HG03139 (cell line): ENCODE results near the gene EYA3.

Experiments used
- ATAC-seq: cut with Tn5 transposase; IDR thresholded peaks from one replicate; pipeline ENCODE4 v1.9.1; 2021; ENCODE audit not compliant: unreplicated experiment

The EYA3 gene, protein sequence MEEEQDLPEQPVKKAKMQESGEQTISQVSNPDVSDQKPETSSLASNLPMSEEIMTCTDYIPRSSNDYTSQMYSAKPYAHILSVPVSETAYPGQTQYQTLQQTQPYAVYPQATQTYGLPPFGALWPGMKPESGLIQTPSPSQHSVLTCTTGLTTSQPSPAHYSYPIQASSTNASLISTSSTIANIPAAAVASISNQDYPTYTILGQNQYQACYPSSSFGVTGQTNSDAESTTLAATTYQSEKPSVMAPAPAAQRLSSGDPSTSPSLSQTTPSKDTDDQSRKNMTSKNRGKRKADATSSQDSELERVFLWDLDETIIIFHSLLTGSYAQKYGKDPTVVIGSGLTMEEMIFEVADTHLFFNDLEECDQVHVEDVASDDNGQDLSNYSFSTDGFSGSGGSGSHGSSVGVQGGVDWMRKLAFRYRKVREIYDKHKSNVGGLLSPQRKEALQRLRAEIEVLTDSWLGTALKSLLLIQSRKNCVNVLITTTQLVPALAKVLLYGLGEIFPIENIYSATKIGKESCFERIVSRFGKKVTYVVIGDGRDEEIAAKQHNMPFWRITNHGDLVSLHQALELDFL

DNA sequence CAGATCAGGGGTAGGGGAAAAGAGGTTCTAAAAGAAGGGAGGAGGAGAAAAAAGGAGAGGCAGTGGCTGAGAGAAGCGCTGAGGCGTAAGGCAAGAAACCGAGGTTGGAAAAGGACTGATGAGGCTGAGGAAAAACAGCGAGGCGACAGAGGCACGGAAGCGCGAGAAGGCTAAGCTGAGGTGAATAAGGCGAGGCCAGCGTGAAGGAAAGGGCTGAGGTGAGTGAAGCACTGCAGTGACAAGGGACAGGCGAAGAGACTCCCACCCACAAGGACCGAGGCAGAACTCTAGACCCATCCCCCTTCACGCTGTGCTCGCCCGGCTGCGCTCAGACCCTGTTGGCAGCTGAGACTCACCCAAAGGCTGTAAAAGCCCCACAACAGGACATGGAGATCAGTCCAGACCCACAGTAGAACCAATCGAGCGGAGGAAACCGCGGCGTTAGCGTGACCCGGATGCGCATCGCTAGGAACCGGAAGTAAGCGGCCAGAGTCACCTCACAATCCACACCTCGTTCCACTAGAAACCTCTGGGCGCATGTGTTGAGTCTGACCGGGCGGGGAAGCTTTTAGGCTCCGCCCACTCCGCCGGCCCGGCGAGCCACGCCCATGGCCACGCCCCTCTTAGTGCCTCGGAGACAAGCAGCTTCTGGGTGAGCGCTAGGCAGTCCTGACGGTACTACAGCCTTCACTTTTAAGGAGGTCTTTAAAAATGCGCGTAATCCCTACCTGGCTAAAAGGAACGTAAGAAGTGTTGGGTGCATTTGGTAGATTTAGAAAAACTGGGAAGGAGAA is at the start of gene EYA3:
Gene EYA3, minus strand, starts transcription at position 443 of the 794 bp plus-strand sequence. CDS start 30,584 bp downstream, outside the sequence.
- peak; percentile 90 for ATAC-seq

DNA sequence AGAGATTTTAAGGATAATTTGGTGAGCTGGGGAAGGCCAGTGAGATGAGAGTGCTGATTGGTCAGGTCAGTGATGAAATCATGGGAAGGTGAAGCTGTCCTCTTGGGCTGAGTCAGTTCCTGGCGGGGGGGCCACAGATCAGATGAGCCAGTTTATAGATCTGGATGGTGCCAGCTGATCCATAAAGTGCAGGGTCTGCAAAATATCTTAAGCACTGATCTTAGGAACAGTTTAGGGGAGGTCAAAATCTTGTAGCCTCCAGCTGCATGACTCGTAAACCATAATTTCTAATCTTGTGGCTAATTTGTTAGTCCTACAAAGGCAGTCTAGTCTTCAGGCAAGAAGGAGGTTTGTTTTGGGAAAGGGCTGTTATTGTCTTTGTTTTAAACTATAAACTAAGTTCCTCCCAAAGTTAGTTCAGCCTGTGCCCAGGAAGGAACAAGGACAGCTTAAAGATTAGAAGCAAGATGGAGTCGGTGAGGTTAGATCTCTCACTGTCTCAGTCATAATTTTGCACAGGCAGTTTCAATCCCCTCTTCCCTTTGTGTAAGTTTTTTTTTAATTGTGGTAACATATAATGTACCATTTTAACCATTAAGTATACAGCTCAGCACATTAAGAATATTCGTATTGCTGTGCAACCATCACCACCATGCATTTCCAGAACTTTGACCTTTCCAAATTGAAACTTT is 48.7 kb upstream of the EYA3 start:
- ATAC-seq = no peak

DNA sequence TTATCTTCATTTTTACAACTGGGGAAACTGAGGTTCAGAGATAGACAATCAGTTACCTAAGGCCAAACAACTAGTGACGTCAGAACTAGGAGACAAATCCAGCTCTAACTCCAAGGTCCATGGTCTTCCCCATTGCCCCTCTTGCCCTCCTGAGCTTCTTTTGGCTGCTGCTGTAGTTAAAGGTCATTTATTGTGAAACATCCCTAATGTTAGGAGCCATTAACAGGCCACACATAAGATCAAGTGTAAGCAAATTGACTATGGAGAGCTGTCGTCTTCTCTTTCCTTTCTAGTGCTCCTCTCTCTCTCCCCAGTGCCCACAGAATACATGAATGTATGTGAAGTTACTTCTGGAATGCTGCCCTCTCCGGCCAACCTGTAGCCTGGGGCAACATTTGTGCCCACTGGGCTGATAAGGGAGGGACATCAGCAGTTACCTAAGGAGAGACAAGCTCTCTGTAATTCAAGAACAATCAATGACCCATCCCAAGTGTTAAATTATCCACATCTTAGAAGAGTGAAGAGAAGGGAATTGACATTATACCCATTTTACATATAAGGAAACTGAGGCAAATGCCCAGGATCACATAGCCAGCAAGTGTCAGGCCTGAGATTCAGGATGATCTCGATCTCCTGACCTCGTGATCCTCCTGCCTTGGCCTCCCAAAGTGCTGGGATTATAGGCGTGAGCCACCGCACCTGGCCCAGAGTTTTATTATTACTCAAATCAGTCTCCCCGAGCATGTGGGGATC is 47.9 kb upstream of the EYA3 start:
- no peak for ATAC-seq

DNA sequence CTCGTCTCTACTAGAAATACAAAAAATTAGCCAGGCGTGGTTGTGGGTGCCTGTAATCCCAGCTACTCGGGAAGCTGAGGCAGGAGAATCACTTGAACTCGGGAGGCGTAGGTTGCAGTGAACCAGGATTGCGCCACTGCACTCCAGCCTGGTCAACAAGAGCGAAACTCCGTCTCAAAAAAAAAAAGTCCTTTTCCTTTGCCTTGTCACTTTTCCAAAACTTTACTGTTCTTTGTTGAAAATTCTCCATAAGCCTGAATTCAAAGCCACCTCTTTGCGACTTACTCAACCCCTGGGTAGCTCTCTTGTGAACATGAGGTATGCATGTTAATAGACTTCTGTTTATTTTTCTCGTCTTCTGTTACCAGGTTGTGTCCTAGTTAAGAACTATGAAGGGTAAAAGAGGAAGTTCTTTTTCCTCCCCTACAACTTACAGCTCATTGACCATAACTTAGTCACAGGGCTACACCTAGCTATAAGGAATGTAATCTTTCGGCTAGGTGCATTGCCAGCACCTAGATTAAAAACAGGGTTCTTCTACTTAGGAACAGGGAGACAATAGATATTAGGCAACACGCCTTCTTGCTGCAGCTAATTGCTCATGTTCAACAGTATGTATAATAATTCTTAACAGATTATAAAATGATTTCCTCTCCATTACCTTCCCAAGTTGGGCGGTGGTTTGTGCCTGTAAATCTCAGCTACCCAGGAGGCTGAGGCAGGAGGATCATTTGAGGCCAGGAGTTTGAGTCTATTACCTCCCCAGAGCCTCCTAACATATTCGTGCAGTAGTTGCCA is 47.2 kb upstream of the EYA3 start:
- ATAC-seq = no peak

DNA sequence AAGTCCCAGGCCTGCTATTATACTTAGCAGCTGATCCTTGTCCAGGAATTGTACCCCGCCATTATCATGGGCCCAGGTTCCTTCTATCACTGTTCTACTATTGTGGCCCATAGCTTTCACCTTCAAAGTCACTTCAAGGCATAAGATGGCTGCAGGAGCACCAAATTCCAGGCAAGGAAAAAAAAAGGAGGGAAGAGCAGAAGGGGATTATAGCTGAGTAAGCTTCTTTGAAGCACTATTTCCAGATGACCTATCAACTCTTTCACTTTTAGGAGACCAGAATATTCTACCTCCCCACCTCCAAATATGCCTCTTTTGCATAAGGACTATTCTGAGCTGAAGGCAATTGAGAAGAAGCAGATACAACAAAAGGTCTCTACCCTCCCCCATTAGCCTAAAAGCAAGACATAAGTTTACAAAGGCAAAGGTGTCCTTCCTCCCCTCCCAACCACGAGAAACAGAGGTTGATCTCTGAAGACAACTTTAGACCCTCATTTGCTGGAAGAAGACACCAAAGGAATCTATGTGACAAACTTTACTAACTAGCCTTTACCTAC is 46.3 kb upstream of the EYA3 start:
- no peak for ATAC-seq

DNA sequence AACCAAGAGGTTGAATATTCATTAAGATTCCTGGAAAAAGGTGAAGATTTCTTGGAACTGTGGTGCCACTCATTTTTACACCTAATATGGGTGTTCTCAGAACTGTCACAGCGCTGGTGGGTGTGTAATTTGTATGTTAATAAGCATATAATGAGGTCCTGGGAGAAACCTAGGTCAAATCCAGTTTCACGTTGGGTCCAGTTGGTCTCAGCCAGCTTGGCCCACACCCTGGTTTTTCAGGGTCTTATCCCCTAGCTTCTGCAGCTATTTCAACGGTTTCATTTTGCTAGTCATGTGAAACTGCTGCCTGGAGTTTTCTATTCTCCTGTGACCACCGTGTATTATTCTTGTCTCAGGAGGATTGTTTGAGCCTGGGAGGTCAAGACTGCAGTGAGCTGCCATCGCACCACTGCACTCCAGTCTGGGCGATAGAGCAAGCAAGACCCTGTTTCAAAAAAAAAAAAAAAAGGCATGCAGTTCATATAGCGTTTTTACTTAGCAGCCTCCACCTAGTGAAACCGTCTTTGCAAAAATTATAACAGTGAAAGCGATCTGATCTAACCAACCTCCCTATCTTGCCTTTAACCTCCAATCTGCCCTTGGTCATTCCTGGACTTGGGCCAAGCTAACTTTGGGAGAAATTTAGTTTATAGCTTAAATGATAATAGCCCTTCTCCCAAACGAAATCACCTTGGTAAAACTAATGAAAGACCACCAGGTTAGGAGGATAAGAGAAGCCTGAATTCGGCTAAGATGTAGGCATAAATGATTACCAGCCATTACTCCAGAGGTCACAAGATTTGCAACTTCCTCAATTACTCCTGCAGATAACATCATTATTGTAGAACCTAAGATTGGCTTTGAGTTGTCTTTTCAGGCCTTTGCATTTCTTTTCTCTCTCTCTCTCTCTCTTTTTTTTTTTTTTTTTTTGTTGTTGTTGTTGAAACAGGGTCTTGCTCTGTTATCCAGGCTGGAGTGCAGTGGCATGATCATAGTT is 44.1 kb upstream of the EYA3 start:
- ATAC-seq = no peak

DNA sequence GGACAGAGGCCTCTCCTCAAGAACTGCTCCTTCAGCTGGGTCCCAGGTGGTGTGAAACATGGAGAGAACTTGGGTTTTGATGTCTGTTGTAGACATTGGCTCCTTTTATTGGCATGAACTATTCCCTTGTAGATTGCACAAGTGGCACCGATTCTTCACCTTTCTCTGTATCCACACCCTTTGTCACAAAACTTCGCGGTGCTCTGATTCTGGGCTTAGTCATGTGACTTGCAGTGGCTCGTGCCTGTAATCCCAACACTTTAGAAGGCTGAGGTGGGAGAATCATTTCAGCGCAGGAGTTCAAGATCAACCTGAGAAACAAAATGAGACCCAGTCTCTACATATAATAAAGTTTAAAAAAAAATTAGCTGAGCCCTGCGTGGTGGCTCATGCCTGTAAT is 42.5 kb upstream of the EYA3 start:
- no peak for ATAC-seq

DNA sequence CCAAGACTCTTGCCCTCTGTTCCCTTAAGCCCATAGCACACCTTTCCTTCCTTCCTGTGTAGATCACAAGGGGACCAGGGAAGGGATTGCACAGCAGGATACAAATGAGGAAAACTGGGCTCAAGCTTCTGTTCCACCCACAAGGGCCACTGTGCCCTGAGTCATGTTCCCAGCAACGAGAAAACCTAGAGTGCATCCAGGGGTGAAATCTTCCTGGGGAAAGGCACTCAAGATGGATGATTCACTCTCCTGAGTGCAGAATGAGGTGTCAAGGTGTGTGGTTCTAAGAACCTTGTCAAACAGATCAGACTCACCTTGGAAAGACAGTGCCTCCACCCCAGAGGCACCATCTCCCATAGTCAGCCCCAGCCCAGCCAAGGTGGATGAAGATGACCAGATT is 40.7 kb upstream of the EYA3 start:
- no peak for ATAC-seq

DNA sequence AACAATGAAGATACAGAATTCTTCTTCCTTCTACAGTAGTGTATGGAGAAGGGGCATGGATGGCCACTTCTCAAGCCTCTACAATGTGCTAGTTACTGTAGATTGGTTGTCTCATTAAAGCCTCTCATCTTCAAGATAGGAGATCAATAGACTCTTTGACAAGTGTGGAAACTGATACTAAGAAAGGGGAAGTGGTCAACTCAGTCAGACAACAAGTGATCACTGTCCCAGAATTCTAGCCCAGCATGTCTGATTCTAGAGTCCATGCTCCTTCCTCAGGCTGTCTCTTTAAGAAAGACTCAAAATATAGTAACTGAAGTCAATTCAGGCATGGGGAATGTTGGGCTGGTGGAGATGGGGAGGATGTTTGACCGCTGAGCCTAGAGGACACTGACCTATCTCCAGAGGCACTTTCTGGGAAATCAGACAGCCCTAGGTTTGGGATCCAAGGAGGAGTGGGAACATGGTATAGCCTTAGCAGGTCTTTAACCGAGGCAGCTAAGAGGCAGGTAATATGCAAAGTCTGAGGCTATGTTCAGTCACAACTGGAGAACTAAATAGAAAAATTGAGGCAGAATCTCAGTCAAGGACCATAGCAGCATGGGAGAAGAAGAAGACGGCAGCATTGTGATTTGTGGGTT is 39.3 kb upstream of the EYA3 start:
- ATAC-seq = peak; percentile 63

DNA sequence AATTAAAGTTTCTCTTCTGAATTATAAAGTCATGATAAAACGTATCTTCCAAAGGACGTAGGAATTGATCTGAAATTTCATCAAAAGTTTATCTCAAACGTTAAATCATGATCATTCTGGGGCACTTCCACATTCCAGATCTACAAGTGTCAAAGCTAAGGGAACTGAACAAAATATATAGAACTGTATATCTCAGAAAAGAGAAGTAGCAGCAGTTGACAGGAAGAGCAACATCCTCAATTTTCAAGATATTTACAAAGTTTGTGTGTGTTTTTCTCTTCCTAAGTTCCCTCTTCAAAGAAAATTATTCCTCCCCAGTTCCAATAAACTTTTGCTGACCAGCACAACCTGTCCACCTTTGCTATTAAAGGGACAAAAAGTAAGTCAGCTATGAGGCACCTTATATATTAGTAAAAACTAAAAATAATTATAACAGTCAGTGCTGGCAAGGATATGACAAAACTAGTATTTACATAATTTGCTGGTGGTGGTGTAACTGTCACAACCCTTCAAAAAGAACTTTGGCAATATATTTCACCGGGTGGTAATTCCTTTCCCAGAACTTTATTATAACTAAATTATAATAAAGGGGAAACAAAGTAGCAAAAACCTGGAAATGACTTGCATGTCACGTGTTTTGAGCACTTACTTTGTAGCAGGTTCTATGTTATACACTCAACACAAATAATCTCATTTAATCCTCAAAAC is 38.5 kb upstream of the EYA3 start:
- no peak for ATAC-seq

DNA sequence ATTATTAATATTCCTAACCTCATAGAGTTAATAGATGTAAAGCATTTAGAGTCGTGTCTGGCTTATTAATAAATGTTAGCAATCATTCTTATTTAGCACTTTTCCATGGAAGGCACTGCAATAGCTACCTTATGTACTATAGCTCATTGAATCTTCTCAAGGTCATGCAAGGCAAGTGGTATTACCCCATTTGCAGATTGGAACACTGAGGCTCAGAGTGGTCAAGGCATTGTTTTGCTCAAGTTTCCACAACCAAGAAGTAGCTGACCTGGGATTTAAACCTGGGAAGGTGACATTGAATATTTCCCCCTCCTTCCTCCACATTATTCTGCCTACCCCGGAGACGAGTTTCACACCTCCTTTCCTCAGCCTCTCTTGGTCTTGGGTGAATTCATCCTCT is 37.8 kb upstream of the EYA3 start:
- ATAC-seq = no peak

DNA sequence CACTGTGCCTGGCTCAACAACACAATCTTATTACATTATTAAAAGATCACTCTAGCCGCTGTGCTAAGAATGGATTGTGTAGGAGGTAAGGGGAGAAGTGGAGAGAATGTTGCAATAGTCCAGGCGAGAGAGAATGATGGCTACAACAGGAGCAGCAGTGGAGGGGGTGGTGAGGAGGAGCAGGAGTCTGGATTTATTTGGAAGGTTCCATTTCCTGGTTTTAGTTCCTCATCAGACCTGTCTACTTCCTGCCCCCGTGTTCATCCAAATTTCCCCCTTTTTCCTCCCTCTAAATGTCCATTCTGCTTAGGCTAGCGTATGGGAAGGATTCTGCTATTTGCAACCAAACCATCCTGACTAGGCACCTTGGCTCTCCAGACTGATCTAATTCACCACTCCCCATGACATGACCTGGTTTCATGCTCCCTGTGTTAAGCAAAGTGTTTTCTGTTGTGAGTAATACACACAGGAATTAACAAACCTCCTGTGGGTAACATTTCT is 35.1 kb upstream of the EYA3 start:
- ATAC-seq = no peak

DNA sequence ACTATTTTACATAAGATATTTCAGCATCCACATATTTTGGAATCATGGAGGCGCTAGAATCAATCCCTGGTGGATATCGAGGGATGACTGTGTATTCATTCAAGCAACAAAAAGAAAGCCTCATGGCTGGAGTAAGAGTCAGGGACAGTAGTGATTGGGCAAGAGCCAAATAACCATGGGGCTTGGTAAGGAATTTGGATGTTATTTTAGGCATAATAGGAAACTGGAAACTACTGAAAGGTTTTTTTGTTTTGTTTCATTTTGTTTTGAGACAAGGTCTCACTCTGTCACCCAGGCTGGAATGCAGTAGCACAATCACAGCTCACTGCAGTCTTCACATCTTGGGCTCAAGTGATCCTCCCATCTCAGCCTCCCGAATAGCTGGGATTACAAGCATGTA is 33.8 kb upstream of the EYA3 start:
- no peak for ATAC-seq

DNA sequence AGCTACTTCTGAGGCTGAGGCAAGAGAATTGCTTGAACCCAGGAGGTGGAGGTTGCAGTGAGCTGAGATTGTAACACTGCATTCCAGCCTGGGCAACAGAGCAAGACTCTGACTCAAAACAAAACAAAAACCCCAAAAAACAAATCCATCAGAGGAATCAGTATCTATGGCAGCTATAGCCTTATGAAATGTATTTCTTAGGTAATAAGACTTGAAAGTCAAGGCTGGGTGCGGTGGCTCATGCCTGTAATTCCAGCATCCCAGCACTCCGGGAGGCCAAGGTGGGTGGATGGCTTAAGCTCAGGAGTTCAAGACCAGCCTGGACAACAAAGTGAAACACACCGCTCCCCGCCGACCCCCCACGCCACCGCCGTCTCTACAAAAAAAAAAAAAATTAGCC is 31.1 kb upstream of the EYA3 start:
- ATAC-seq = no peak

DNA sequence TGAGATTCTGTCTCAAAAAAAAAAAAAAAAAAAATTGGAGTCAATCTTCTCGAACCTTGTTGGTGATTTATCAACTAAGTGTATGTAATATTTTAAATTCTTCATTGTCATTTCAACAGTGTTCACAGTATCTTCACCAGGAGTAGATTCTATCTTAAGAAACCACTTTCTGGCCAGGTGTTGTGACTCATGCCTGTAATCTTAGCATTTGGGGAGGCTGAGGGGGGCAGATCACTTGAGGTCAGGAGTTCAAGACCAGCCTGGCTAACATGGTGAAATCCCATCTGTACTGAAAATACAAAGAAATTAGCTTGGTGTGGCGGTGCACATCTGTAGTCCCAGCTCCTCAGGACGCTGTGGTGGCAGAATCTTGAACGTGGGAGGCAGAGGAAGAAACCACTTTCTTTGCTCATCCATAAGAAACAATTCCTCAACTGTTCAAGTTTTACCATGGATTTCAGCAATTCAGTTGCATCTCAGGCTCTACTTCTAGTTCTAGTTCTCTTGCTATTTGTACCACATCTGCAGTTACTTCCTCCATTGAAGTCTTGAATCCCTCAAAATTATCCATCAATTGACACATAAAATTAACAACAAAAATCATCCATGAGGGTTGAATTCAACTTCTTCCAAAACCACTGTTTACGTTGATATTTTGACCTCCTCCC is 30.4 kb upstream of the EYA3 start:
- no peak for ATAC-seq

DNA sequence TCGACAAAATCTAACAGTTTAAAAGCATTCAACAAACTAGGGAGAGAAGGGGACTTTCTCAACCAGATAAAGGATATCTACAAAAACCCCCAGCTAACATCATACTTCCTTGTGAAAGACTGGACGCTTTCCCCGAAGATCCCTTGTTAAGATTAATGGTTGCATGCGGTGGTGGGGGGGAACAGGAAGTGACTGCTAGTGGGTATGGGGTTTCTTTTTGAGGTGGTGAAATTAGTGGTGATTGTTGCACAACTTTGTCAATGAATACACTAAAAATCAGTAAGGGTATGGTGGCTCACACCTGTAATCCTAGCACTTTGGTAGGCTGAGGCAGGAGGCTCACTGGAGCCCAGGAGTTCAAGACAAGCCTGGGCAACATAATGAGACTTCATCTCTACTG is 26.9 kb upstream of the EYA3 start:
- no peak for ATAC-seq

DNA sequence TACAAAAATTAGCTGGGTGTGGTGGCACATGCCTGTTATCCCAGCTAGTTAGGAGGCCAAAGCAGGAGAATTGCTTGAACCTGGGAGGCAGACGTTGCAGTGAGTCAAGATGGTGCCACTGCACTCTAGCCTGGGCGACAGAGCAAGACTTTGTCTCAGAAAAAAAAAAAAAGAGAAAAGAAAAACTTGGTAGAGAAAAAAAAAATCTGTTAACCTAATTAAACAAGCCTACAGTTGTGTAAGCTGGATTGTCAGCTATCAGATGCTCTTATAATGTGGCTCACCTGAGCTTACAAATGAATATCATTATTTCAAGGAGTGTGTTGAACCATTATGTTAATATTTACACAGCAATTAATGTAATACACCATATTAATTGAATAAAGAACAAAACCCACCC is 26.4 kb upstream of the EYA3 start:
- ATAC-seq = no peak
